Activated T-cell treated with anti-CD3 and anti-CD28 coated beads, Interleukin-2, amount 50 U/mL, for 24 hours (primary cell): ENCODE results near the gene MIB2.

Experiments used
- DNase-seq: peaks from one replicate; pipeline ENCODE4 v3.0.0-alpha.2; 2020
- H3K27ac Mint-ChIP-seq: 2 replicates; pipeline ENCODE4 v1.8.0; 2020; ENCODE audit warnings: mild to moderate bottlenecking, mixed read lengths
- H3K27me3 Mint-ChIP-seq: 2 replicates; pipeline ENCODE4 v1.8.0; 2020; ENCODE audit warnings: mixed read lengths
- H3K36me3 Mint-ChIP-seq: 2 replicates; pipeline ENCODE4 v1.8.0; 2020; ENCODE audit warnings: low read depth, mixed read lengths
- H3K4me1 Mint-ChIP-seq: 2 replicates; pipeline ENCODE4 v1.8.0; 2020; ENCODE audit warnings: low read depth, mixed read lengths
- H3K4me3 Mint-ChIP-seq: 2 replicates; pipeline ENCODE4 v1.8.0; 2020; ENCODE audit warnings: mild to moderate bottlenecking, moderate library complexity, mixed read lengths
- H3K9me3 Mint-ChIP-seq: 2 replicates; pipeline ENCODE4 v1.8.0; 2020; ENCODE audit warnings: mixed read lengths

Gene MIB2

DNA sequence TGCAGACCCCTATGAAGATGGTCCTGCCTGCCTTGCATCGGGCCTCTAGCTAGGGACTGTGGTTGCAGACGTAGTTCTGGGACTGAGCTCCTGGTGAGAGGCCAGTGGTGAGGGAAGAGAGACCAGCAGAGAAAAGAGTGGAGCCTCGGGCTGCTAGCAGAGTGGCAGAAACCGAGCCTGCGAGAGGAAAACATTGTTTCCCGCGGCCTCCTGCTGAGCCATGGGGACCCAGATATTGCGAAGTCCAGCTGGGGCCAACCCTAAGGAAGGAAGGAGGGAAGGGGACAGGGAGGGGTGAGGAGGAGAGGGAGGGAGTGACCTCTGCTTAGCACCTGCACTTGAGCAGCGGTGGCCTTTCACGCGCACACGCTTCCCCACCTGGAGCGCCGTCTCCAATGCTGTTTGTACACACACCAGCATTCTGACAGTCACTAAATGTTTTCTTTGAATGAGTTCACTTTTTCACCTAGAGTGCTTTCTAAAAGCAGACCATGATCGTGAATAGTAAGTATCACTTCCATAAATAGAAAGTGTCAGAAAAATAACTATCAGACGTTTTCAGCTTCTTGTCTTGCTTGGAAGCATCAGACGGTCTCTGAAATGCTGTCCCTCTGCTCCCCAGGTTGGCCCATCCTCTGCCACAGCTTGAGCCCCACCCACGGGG is 12.9 kb upstream of the MIB2 start:
- Mint-ChIP-seq H3K36me3 (no peaks in the 10 kb centered on the region), H3K27ac (no peak overlapping the region), H3K4me3 (no peak overlapping the region), H3K4me1 (peaks cover 23% of the 10 kb centered on the region), H3K9me3 (no peaks in the 10 kb centered on the region), H3K27me3 (peaks cover 10% of the 10 kb centered on the region)
- DNase-seq, result no peak

GRCh38 chr1:1602968-1603506 is 12.3 kb upstream of the MIB2 start:
- no peak overlapping the region for H3K4me3 Mint-ChIP-seq
- H3K27ac Mint-ChIP-seq, result no peak overlapping the region
- peaks cover 7% of the 10 kb centered on the region for H3K27me3 Mint-ChIP-seq
- no peaks in the 10 kb centered on the region for H3K9me3 Mint-ChIP-seq
- H3K36me3 Mint-ChIP-seq, result no peaks in the 10 kb centered on the region
- no peak for DNase-seq
- peaks cover 22% of the 10 kb centered on the region for H3K4me1 Mint-ChIP-seq

DNA sequence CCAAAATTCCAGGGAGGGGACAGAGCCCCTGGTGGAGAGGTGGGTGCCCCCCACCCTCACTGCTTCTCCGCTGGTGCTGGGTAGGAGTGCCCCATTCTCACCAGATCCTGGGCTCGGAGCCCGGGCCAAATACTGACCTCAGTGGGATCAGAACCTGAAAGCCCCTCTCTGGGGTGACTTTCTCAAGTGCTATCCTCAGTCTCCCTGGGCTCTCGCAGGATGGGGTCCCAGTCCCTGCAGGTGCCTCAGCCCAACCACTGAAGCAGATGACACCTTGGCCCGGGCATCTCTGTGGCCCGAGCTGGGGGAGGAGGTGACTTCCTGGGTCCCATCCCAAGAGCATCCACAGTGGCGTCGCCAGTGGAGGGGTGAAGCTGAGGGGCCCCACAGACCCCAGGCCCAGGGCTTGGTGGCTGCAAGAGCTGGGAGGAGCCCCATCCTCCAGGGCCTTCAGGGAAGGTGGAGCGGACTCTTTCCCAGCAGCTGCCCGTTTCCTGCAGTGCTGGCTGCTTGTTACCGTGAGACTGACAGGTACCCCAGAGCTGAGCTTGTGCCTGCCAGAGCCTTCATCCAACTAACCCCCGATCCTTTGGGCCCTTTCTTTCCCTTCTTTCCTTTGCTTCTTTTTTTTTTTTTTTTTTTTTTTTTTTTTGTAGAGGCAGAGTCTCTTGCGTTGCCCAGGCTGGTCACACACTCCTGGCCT is 11.5 kb upstream of the MIB2 start:
- Mint-ChIP-seq H3K27ac (no peak overlapping the region), H3K4me1 (peaks cover 19% of the 10 kb centered on the region), H3K27me3 (peaks cover 4% of the 10 kb centered on the region), H3K9me3 (no peaks in the 10 kb centered on the region), H3K36me3 (no peaks in the 10 kb centered on the region), H3K4me3 (no peak overlapping the region)
- no peak for DNase-seq

DNA sequence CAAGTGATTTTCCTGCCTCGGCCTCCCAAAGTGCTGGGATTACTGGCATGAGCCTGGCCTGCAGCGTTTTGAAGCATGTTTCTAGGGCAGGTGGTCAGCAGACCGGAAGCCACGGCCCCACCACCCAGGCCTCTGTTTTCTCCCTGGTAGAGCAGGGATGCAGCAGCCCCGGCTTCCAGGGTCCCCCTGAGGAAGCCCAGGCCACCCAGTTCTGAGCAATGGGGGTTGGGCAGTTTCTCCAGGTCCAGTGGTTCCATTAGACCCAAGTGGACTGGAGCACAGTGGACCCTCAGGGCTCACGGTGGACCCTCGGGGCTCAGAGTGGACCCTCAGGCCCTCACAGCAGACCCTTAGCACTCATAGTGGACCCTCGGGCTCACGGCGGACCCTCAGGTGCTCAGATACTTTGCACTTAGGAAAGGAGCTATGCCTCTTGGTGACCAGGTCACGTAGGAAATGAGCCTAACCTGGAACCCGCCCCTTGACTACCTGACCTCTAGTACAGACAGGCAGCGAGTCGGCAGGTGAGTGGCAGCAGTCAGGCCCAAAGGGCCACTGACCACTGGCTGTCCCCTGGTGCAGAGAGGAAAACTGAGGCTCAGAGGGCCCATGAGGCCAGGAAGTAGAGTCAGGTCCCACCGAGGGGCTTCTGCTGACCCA is 10.8 kb upstream of the MIB2 start:
- Mint-ChIP-seq H3K27ac (peak overlapping the region; percentile 57), H3K27me3 (no peaks in the 10 kb centered on the region), H3K9me3 (no peaks in the 10 kb centered on the region), H3K4me3 (no peak overlapping the region), H3K4me1 (peaks cover 15% of the 10 kb centered on the region), H3K36me3 (no peaks in the 10 kb centered on the region)
- DNase-seq, result no peak

- Mint-ChIP-seq H3K4me3 (no peak overlapping the region), H3K27me3 (no peaks in the 10 kb centered on the region), H3K4me1 (peaks cover 15% of the 10 kb centered on the region), H3K27ac (peak overlapping the region; percentile 57), H3K9me3 (no peaks in the 10 kb centered on the region), H3K36me3 (no peaks in the 10 kb centered on the region)
- no peak for DNase-seq
These were observed 10.2 kb upstream of the MIB2 start for GRCh38 chr1:1605034-1605591.

DNA sequence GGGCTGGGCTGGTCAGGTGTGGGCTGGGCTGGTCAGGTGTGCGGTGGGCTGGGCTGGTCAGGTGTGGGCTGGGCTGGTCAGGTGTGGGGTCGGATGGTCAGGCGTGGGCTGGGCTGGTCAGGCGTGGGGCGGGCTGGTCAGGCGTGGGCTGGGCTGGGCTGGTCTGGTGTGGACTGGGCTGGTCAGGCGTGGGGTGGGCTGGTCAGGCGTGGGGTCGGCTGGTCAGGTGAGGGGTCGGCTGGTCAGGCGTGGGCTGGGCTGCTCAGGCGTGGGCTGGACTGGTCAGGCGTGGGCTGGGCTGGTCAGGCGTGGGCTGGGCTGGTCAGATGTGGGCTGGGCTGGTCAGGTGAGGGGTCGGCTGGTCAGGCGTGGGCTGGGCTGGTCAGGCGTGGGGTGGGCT is 9.6 kb upstream of the MIB2 start:
- DNase-seq, result no peak
- Mint-ChIP-seq H3K9me3 (no peaks in the 10 kb centered on the region), H3K36me3 (no peaks in the 10 kb centered on the region)

DNA sequence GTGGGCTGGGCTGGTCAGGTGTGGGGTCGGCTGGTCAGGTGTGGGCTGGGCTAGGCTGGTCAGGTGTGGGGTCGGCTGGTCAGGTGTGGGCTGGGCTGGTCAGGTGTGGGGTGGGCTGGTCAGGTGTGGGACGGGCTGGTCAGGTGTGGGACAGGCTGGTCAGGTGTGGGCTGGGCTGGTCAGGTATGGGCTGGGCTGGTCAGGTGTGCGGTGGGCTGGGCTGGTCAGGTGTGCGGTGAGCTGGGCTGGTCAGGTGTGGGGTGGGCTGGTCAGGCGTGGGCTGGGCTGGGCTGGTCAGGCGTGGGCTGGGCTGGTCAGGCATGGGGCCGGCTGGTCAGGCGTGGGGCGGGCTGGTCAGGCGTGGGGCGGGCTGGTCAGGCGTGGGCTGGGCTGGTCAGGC is 9.1 kb upstream of the MIB2 start:
- H3K36me3 Mint-ChIP-seq, result no peaks in the 10 kb centered on the region
- no peaks in the 10 kb centered on the region for H3K27me3 Mint-ChIP-seq
- no peak overlapping the region for H3K27ac Mint-ChIP-seq
- no peak overlapping the region for H3K4me3 Mint-ChIP-seq
- H3K4me1 Mint-ChIP-seq, result peaks cover 13% of the 10 kb centered on the region
- DNase-seq, result no peak
- no peaks in the 10 kb centered on the region for H3K9me3 Mint-ChIP-seq

More for the DNA sequence above, 9.6 kb upstream of the MIB2 start:
- Mint-ChIP-seq H3K27me3 (no peaks in the 10 kb centered on the region), H3K27ac (no peak overlapping the region), H3K4me1 (peaks cover 14% of the 10 kb centered on the region), H3K4me3 (no peak overlapping the region)

GRCh38 chr1:1609822-1610485 is 5.3 kb upstream of the MIB2 start:
- Mint-ChIP-seq H3K27me3 (no peaks in the 10 kb centered on the region), H3K36me3 (peaks cover 14% of the 10 kb centered on the region), H3K4me1 (peaks cover 33% of the 10 kb centered on the region), H3K9me3 (no peaks in the 10 kb centered on the region), H3K4me3 (no peak overlapping the region), H3K27ac (no peak overlapping the region)
- DNase-seq, result no peak

GRCh38 chr1:1610796-1611195 is 4.5 kb upstream of the MIB2 start:
- DNase-seq, result no peak
- Mint-ChIP-seq H3K9me3 (no peaks in the 10 kb centered on the region), H3K4me3 (no peak overlapping the region), H3K27me3 (no peaks in the 10 kb centered on the region), H3K4me1 (peaks cover 34% of the 10 kb centered on the region), H3K36me3 (peaks cover 16% of the 10 kb centered on the region), H3K27ac (no peak overlapping the region)

- no peaks in the 10 kb centered on the region for H3K27me3 Mint-ChIP-seq
- H3K9me3 Mint-ChIP-seq, result no peaks in the 10 kb centered on the region
- no peak overlapping the region for H3K4me3 Mint-ChIP-seq
- no peak overlapping the region for H3K27ac Mint-ChIP-seq
- DNase-seq, result no peak
- peaks cover 16% of the 10 kb centered on the region for H3K36me3 Mint-ChIP-seq
- H3K4me1 Mint-ChIP-seq, result peaks cover 36% of the 10 kb centered on the region
These were observed 3.2 kb upstream of the MIB2 start for GRCh38 chr1:1612104-1612400.

GRCh38 chr1:1613509-1614082 is 1.7 kb upstream of the MIB2 start:
- Mint-ChIP-seq H3K36me3 (peaks cover 24% of the 10 kb centered on the region), H3K4me3 (peak overlapping the region; percentile 90), H3K4me1 (peaks cover 36% of the 10 kb centered on the region), H3K27ac (peak overlapping the region; percentile 96), H3K9me3 (no peaks in the 10 kb centered on the region), H3K27me3 (no peaks in the 10 kb centered on the region)
- no peak for DNase-seq

GRCh38 chr1:1614204-1614953 is 921 bp upstream of the MIB2 start:
- H3K9me3 Mint-ChIP-seq, result no peaks in the 10 kb centered on the region
- H3K36me3 Mint-ChIP-seq, result peaks cover 26% of the 10 kb centered on the region
- H3K4me1 Mint-ChIP-seq, result peaks cover 36% of the 10 kb centered on the region
- peak overlapping the region; percentile 90 for H3K4me3 Mint-ChIP-seq
- peak overlapping the region; percentile 96 for H3K27ac Mint-ChIP-seq
- peak; percentile 69 for DNase-seq
- no peaks in the 10 kb centered on the region for H3K27me3 Mint-ChIP-seq

DNA sequence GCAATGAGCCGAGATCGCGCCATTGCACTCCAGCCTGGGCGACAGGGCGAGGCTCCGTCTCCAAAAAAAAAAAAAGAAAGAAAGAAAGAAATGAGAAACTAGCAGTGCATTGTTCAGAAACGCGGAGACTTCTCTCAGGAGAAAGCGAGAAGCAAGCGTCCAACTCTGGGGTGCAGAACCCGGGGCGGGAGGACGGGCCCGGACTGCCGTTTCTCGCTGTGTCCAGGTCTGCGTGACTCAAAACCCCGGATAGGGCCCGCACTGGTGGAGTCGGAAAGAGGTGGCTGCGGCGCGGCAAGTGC is 395 bp upstream of the MIB2 start:
- H3K4me1 Mint-ChIP-seq, result peaks cover 36% of the 10 kb centered on the region
- no peak for DNase-seq
- H3K36me3 Mint-ChIP-seq, result peaks cover 26% of the 10 kb centered on the region
- no peaks in the 10 kb centered on the region for H3K9me3 Mint-ChIP-seq
- no peaks in the 10 kb centered on the region for H3K27me3 Mint-ChIP-seq
- H3K4me3 Mint-ChIP-seq, result peak overlapping the region; percentile 90
- peak overlapping the region; percentile 96 for H3K27ac Mint-ChIP-seq
